AG09309 (cell line): Measurements from ENCODE around the gene GNA12.

Experiments used
- DNase-seq: peaks from one replicate; pipeline ENCODE4 v3.0.0-alpha.2; 2010; ENCODE audit warnings: low read depth
- H3K4me3 ChIP-seq: 2 replicates; pipeline ENCODE4 v1.5.1; 2011; ENCODE audit warnings: mild to moderate bottlenecking, low read depth, low read length, moderate library complexity; ENCODE audit not compliant: control insufficient read depth
- CTCF ChIP-seq: IDR thresholded peaks from 2 replicates; pipeline ENCODE4 v1.5.1; 2011; ENCODE audit warnings: mild to moderate bottlenecking, low read depth, low read length, inconsistent platforms; ENCODE audit not compliant: insufficient read depth, control insufficient read depth; ENCODE audit errors: missing control alignments

GNA12 gene

GRCh38 chr7:2819954-2820397 is 24.1 kb downstream of the GNA12 start:
- no peak for TF ChIP-seq CTCF
- H3K4me3 ChIP-seq: no peak overlapping the region
- DNase-seq: no peak

GRCh38 chr7:2819161-2819953 is 24.8 kb downstream of the GNA12 start:
- no peak for DNase-seq
- H3K4me3 ChIP-seq: no peak overlapping the region
- no peak for TF ChIP-seq CTCF

GRCh38 chr7:2818653-2819052 is 25.5 kb downstream of the GNA12 start:
- H3K4me3 ChIP-seq: no peak overlapping the region
- no peak for DNase-seq
- no peak for TF ChIP-seq CTCF

- TF ChIP-seq CTCF: no peak
- DNase-seq: no peak
- no peak overlapping the region for H3K4me3 ChIP-seq
Measured at GRCh38 chr7:2818121-2818520, 26.0 kb downstream of the GNA12 start.

- DNase-seq: no peak
- TF ChIP-seq CTCF: no peak
- H3K4me3 ChIP-seq: no peak overlapping the region
Measured at GRCh38 chr7:2817456-2817855, 26.7 kb downstream of the GNA12 start.

- DNase-seq: no peak
- no peak for TF ChIP-seq CTCF
- H3K4me3 ChIP-seq: no peak overlapping the region
Measured at GRCh38 chr7:2815875-2816245, 28.2 kb downstream of the GNA12 start.
